Measurements from ENCODE around the gene CAMTA1. TPM values are rescaled to one million over a fixed set of nuclear protein-coding genes. Genes with fewer than 3 reads are reported as not detected.
"Not testable (repeated sequence)": the region's sequence is repeated elsewhere in the genome, so short reads cannot be mapped to it uniquely, and the experiment has no call there.

CAMTA1 gene
- total RNA-seq, 1 experiment from 2014 or later = 219 TPM

DNA sequence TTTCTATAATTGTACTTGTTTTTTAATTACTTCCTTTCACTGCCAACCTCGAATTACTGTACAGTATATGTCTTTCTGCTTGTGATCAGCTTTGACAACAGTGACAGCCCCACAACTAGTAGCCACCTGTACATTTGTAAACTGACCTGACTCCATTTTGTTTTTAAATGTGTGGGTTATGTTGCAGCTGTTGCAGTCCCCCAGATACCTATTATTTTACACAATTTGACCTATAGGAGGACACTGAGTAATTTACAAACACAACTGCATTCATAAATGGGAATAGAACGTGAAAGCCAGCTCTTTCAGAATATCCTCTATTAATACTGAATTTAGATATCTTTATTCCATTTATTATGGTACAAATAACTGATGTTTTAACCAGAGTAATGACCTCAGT is 983.3 kb downstream of the CAMTA1 start:
- DNase-seq (ENCODE audit: low read depth) = no peak

DNA sequence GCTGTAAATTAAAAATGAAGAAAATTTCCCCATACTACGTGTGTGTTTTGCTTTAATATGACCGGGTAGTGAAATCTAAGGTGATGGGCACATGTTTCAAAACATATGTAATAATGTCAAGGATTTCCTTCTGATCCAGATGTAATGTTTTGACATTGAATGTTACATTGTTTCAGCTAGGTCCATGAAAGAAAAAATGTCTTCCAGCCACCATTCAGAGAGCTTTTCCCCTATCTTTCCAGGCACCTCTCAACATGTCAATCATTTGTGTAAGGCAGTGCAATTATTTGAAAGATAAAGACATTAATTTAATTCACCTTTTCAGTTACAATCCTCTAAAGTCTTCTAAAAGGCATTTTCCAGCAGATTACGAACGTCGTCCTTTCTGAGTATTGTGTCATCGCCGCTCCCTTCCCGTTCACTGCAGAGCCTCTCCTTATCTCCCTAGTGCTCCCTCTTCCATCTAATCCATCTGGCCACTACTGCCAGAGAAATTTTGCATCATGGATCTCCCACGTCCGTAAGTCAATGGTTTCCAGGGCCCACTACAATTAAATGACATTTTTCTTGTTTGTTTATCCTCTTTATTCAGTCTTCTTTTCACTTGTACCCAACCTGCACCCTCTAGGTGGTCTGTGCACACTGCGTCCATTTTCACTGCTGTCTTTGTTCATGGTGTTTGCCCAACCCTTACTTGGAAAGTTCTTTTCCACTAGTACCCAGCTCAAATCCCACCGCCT is 984.6 kb downstream of the CAMTA1 start:
- no peak for DNase-seq (ENCODE audit: low read depth)

DNA sequence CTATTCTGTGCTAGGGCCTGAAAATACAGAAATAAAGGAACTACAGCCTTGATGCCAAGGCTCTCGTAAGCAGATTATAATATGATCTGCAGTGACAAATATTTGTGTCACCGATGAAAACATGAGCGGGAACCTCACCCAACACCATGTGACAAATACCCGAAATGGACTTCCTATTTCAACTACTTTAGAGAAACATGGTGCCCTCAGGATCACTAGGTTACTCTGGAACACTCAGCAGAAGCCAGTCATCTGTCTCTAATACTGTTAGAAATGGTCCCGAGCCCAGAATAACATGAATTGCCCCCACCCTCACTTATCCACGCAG is 985.4 kb downstream of the CAMTA1 start:
- DNase-seq (ENCODE audit: low read depth) = no peak

DNA sequence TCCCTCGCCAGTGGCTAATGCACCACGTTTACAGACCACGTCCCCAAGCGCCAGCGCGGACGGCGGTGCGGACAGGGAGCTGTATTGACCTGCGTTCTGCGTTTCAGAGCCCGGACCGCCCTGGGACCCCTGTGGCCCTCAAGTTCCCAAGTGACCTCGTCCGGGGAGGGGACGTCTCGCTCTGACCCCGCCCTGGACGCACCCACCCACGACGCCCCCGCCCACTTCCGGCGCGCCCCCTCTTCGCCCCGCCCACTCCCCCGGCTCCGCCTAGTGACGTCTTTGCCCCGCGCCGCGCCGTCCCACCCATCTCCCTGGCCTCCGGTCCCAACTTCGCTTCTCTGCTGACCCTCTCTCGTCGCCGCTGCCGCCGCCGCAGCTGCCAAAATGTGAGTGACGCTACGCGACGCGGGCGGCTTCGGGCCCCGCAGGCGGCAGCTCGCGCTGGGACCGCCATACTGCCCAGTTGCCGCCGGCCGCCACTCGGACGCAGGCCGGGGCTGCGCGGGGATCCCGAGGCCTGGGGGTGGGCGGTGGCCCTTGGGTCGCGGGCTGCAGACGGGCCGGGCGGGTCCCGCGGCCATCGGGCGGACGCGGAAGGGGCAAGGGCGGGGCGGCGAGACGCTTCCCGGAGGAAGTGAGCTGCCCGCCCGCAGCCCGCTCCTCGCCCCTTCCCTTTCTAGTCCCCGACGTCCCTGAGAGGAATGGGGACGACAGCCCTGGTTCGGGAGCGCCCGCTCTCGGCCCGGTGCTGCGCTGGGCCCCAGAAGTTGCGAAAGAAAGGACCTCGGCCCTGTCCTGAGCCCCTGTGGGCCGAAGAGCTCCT is 986.0 kb downstream of the CAMTA1 start, which contains the start of gene VAMP3:
TSS of gene VAMP3 (plus strand) at position 300 of the 826 bp plus-strand sequence. CDS start at position 388, 88 bp downstream.
- DNase-seq (ENCODE audit: low read depth) = peak; percentile 72

DNA sequence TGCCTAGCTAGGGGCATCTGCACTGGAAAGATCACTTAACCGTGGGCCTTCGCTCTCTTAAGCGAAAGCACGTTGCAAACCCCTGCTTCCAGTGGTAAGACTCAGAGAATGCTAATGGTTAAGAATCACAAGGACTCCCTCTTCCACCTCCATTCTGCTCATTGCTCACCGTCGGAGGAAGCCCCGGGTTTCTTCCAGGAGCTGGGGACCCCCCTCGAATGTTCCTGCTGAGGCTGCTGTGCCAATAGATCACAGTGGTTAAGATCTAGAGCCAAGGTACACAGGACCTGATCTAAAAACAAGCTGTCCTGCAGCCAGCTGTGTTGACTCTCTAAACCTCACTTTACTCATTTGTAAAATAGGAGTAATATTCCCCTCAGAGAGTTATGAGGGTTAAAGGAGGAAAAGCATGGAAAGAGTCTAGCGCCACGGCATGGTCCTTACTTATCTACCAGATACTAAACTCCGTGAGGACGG is 986.6 kb downstream of the CAMTA1 start:
- no peak for DNase-seq (ENCODE audit: low read depth)

DNA sequence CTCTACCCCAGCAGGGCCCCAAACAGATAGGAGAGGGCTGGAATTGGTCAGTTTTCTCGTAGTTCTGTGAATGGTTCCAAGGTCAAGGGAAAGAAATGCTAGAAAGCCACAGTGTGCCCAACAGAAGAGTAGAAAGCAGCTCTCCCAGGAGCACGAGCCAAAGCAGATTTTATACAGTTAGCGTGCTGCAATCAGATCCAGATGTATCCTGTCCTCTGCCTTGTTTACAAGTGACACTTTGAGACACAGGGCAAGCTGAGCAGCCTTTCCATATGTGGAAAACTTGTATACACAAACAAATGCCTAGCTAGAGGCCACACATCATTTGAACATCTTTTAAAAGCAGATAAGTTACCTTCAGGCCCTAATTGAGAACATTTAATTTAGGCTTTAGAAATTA is 992.3 kb downstream of the CAMTA1 start:
- no peak for DNase-seq (ENCODE audit: low read depth)

DNA sequence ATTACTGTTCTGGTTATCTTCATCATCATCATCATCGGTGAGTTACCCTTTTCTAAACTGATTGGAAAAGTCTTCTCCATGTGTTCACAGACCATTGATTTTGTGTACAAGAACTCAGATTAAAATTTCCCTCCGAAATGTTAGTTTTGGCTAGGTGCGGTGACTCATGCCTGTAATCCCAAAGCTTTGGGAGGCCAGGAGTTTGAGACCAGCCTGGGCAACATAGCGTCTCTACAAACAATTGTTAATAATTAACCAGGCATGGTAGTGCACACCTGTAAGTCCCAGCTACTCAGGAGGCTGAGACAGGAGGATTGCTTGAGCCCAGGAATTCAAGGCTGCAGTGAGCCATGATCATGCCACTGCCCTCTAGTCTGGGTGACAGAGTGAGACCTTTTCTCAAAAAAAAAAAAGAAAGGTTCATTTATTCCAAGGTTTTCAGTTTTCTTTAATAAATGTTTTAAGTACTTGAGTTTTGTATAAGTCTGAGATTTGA is 992.9 kb downstream of the CAMTA1 start:
- no peak for DNase-seq (ENCODE audit: low read depth)

DNA sequence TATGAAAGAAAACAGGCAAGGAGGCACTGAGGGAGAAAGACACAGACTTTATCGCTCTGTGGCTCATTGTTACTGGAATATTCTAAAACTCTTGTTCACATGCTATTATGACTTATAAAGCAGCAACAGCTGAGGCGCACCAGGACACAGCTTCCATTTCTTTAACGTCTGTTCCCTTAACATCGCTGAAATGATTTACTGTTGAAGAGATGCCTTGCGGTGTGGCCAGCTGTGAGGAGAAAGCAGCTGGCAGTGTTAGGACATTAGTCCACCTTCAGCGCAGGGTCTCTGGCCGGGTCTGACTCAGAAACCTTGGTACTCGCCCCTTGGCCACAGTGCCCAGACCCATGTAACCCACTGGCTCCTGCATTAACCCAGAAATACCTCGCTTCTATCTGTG is 995.7 kb downstream of the CAMTA1 start:
- DNase-seq (ENCODE audit: low read depth) = no peak

DNA sequence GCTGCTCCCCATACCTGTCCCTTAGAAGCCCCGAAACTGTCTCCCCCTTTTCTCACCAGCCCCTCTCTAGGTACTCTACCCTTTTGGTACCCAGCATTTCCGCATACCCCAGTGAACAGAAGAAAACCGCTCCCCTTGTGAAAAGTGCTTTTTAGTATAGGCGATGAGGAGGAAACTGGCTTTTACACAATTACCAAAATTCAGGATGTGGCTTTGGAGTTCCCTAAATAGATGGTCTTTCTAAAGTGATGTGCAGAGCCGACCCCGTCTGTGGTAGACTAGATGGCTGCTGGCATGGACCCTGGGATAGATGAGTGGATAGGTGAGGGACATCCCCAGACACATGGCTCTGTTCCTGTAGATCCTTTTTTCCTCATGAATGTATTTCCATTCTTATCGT is 996.2 kb downstream of the CAMTA1 start:
- DNase-seq (ENCODE audit: low read depth) = no peak

DNA sequence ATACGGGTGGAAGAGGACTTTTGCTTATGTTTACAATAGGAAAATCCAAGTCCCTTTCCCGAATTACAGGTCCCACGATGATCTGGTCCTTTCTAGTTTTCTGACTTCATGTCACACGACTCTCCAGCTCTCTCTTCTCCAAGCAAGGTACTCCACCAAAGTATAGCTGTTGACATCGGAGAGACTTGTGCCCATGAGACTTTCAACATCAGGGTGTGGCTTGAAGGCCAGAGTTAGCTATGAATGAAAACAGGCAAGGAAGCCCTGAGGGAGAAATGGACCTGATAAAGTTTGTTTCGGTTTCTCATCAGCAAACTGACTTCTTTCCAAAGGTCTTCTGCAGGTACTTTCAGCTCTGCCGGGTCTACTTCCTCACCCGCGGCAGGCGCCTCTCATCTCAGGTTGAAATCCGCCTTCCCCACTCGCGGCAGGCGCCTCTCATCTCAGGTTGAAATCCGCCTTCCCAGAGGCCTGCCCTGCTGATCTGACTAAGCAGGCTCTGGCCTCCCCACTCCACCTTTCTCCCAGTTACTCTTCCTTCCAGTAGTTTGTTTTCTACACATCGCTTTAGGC is 996.8 kb downstream of the CAMTA1 start:
- DNase-seq (ENCODE audit: low read depth) = peak; percentile 14

DNA sequence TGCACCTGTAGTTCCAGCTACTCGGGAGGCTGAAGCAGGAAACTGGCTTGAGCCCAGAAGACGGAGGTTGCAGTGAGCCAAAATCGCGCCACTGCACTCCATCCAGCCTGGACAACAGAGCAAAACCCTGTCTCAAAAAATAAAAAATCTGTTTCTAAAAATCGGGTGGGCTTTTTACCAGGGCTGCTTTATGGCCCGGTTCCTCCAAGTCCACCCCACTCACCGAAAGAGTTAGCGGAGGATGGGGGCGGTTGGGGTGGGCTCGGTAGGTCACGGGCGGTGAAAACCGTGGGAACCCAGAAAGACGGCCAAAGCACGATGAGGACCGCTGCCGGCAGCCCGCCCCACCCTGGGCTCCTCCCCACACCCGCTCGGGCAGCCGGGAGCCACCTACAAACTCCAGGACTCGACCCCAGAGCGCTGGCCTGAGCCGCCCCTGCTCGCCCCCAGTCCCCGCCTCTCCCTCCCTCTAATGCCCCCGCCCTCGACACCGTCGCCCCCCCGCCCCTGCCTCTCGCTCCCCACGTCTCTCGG is 998.0 kb downstream of the CAMTA1 start:
- DNase-seq (ENCODE audit: low read depth) = peak; percentile 77

DNA sequence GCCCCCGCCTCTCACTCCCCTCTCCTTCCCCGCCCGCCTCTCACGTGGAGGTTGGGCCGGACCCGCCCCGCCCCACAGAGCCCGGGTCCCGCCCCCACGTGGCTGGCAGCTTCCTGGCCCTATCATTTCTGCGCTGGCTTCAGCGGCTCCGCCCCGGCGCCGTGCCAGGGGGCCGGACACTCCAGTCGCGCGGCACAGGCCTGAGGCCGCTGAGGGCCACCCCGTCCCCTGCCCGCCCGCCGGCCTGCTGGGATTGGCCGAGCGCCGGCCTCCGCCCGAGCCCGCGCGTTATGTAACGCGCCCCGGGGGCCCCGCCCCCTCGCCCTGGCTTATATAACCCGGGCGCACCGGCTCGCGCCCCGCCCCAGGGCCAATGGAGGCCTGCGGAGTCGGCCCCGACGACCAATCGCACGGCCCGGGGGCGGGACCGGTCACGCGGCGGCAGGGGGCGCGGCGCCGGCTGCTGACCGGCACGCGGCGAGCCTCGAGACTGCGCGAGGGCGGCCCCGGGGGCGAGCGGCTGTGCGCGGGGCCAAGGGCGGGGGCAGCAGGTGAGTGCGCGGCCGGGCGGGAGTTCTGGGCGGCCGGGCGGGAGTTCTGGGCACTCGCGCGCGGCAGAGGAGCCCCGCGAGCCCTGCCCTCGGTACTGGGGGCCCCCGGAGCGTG is 998.7 kb downstream of the CAMTA1 start, which contains the start of gene PER3:
TSS of gene PER3 (plus strand) at position 466 of the 666 bp plus-strand sequence. CDS start 587 bp downstream, outside the sequence.
- peak; percentile 95 for DNase-seq (ENCODE audit: low read depth)

DNA sequence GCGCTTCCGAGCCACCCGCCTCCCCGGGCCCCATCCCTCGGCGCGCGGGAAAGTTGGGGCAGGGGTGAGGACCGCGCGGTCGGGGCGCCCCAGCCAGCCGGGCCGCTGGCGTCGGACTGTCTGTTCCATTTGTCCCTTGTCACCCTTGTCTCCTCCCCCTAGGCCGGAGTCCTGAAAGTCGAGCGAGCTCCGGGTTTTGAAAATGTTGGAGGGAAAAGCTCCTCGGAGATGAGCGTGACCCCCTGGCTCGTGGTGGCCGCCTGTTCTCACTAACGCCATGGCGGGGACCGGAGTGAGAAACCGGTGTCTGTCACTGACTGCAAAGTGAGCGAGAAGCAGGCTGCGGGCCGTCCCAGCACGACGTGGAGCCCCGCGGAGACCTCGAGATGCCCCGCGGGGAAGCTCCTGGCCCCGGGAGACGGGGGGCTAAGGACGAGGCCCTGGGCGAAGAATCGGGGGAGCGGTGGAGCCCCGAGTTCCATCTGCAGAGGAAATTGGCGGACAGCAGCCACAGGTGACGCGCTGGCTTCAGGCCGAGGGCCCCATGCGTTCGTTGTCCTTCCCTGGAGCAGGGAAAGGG is 999.3 kb downstream of the CAMTA1 start:
- peak; percentile 25 for DNase-seq (ENCODE audit: low read depth)

DNA sequence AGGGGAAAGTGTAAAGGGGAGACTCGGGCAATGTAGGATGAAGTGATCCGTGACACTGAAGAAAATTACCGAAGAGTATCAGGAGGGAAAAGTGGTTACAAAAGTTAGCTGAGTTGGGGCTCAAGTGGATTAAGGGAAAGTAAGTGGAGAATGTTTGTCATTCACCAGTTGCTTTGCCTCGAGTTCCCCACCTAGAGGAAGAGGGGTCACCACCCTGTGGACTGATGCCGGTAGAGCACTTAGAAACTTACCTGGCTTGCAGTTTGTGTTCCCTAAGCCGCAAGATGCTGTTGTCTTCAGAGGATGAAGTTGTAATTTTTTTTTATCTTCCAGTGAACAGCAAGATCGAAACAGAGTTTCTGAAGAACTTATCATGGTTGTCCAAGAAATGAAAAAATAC is 999.9 kb downstream of the CAMTA1 start:
- no peak for DNase-seq (ENCODE audit: low read depth)

DNA sequence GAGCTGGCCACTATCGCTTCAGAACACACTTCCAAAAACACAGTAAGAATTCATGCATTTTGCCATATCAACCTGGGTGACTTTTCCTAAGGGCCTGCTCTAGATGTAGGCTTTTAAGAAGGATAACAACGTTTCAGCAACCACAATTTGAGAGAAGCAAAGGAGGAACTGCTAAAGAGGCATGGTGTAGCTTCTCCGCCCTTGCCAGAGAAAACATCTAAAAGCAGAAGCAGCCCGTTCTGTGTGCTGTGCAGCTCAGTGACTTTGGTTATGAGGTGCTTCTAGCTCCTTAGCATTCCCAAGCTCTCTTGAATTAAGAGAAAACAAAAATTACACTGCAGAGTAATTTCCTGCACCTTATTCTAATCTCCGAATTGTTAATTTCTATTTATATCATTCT is 1001.5 kb downstream of the CAMTA1 start:
- DNase-seq (ENCODE audit: low read depth) = no peak

DNA sequence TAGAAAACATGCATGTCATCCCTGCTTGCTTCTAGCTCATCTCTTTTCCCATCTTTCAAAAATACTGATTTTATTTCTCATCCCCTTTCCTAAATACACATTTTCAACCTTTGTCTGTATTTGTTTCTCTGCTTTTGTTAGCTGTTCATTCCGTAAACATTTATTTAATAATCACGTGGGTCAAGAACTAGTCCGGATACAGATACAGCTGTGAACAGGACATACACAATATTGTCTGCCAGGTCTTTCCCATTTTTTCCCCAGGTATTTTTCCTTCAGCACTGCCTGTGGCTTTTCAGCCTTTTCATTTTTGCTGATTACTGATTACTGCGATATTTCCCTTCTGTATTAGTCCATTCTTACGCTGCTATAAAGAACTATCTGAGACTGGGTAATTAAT is 1004.6 kb downstream of the CAMTA1 start:
- DNase-seq (ENCODE audit: low read depth) = no peak

DNA sequence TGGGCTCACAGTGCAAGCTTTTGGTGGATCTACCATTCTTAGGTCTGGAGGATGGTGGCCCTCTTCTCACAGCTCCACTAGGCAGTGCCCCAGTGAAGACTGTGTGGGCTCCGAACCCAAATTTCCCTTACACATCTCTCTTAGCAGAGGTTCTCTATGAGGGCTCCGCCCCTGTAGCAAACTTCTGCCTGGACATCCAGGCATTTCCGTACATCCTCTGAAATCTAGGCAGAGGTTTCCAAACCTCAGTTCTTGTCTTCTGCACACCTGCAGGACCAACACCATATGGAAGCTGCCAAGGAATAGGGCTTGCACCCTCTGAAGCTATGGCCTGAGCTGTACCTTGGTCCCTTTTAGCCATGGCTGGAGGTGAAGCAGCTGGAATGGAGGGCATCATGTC is 1005.8 kb downstream of the CAMTA1 start:
- DNase-seq (ENCODE audit: low read depth) = not testable (repeated sequence)

DNA sequence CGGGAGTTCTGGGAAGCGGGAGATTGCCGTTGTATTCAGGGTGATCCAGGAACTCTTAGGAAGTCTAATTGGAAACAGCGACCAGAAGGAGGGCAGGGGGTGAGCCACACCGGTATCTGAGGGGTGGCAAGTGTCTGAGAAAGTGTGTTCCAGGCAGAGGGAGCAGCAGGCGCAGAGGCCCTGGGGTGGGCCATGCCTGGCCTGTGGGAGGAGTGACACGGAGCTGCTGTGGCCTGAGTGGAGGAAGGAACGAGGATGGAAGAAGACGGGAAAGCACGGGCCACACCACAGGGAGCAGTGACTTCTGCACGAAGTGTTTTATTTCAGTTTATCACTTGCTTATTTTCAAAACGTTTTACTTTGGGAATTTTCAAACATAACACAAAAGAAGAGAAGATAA is 1010.2 kb downstream of the CAMTA1 start:
- no peak for DNase-seq (ENCODE audit: low read depth)

DNA sequence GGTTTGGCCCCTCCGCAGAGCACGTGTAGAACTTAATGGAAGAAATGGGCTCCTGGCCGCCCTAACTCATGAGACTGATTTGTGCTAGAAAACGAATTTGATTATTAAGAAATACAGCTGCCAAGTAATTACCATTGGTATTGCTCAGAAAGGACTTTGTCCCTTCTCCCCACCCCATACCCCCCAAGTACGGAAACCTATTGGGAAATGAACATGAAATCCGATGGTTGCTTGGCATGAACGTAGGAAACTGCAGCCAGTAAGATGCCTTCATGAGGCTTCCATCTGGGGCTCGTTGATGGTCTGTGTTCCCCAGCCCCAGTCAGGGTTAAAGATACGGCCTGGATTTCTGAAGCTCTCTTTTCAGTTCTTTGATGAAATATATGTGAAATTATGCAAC is 1020.2 kb downstream of the CAMTA1 start:
- no peak for DNase-seq (ENCODE audit: low read depth)

DNA sequence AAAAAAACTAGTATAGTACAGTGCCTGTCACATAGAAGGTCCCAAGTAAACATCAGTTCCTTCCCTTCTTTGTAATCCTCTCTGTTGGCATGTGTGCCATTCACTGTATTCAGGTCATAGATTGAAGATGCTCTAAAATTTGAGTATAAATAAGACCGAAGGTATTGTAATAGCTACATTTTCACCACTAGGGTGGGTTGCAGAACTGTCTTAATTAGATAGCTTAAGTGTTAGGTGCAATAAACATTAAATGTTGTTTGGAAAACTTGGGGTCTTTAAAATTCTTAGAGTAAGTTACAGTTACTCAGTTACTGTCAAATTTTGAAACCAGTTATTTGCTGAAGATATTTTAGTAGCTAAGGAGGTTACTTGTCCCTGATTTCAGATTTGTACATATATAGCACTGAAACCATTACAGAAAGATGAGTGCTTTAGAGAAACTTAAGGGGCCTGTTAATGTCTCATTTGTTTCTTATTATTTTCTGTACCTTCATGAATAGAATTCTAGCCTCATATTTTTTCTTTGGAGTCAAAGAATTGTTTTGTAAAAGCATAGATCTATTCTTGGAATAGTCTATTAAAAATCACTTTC is 1023.1 kb downstream of the CAMTA1 start:
- peak; percentile 44 for DNase-seq (ENCODE audit: low read depth)

DNA sequence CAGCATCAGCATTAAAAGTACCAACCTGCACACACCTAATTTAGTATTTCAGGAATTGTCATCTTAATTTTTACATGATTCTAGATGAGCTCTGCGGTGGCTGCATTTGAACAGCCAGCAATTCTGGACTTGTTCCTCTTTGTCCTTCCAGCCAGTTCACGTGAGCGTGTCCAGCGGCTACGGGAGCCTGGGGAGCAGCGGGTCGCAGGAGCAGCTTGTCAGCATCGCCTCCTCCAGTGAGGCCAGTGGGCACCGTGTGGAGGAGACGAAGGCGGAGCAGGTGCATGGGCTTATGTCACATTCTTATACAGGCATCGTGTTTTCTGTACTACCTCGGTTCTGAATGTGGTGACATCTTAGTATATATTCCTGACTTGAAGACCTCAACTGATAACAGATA is 1024.5 kb downstream of the CAMTA1 start:
- DNase-seq (ENCODE audit: low read depth) = no peak
